HL-60/S4 treated with retinoic acid at 250 ng/mL for 4 days and 3 days (cell line): ENCODE results near the gene CHRND.
"Not testable (repeated sequence)": the region's sequence is repeated elsewhere in the genome, so short reads cannot be mapped to it uniquely, and the experiment has no call there.

Experiments used
- in situ Hi-C: fragments of 300-500 bp; cut with MboI; formaldehyde crosslinking; loops from 2 replicates; pipeline ENCODE4 v1.7.0; 2022; ENCODE audit warnings: low sequenced_read_pairs

Gene CHRND

GRCh38 chr2:232524771-232525170 lies 1.2 kb upstream of the CHRND start:
- in situ Hi-C loops: no loop called here

GRCh38 chr2:232525199-232525598 lies 761 bp upstream of the CHRND start:
- in situ Hi-C loops: no loop called here

GRCh38 chr2:232526372-232526941 lies 497 bp downstream of the CHRND start:
- in situ Hi-C loops: no loop called here

GRCh38 chr2:232527905-232528470 lies 2.0 kb downstream of the CHRND start:
- in situ Hi-C loops: no loop called here

- in situ Hi-C loops: no loop called here
Observed at GRCh38 chr2:232528746-232529460, 2.9 kb downstream of the CHRND start.

- in situ Hi-C loops: no loop called here
Observed at GRCh38 chr2:232529806-232530547, 4.0 kb downstream of the CHRND start.

GRCh38 chr2:232530626-232531260 lies 4.8 kb downstream of the CHRND start:
- in situ Hi-C loops: no loop called here

- in situ Hi-C loops: no loop called here
Observed at GRCh38 chr2:232532419-232532818, 6.5 kb downstream of the CHRND start.

GRCh38 chr2:232532821-232533220 lies 6.9 kb downstream of the CHRND start:
- in situ Hi-C loops: not testable (repeated sequence)

GRCh38 chr2:232533944-232534710 lies 8.2 kb downstream of the CHRND start:
- in situ Hi-C loops: no loop called here

- in situ Hi-C loops: no loop called here
Observed at GRCh38 chr2:232534940-232535651, 9.1 kb downstream of the CHRND start.

- in situ Hi-C loops: no loop called here
Observed at GRCh38 chr2:232535761-232536530, 10.0 kb downstream of the CHRND start.

GRCh38 chr2:232537079-232537478 lies 11.1 kb downstream of the CHRND start:
- in situ Hi-C loops: no loop called here

GRCh38 chr2:232537499-232537898 lies 11.5 kb downstream of the CHRND start:
- in situ Hi-C loops: no loop called here

- in situ Hi-C loops: no loop called here
Observed at GRCh38 chr2:232538671-232539070, 12.7 kb downstream of the CHRND start.

- in situ Hi-C loops: no loop called here
Observed at GRCh38 chr2:232539298-232540231, 13.6 kb downstream of the CHRND start, which contains the start of gene CHRNG. Gene CHRNG, plus strand, starts transcription at chr2:232539692. Its CDS starts 56 bp downstream, at chr2:232539748.

GRCh38 chr2:232540441-232541041 lies 14.6 kb downstream of the CHRND start:
- in situ Hi-C loops: no loop called here
